Keratinocyte (primary cell): ENCODE results near the gene TMEM234. TPM values are rescaled to one million over a fixed set of nuclear protein-coding genes. Genes with fewer than 3 reads are reported as not detected.

Experiments
- DNase-seq: peaks from one replicate; pipeline ENCODE4 v3.0.0-alpha.2; 2011; ENCODE audit warnings: low read depth, missing footprints, low spot score
- FAIRE-seq: peaks from 2 replicates; lab custom pipeline; 2011; peaks lifted over from hg19 to GRCh38; lab: Jason Lieb, UNC
- H2AFZ ChIP-seq: 2 replicates; pipeline ENCODE4 v1.6.0; 2012; ENCODE audit warnings: low read length, control low read depth, inconsistent platforms; ENCODE audit not compliant: control insufficient read depth
- H3K27ac ChIP-seq: 2 replicates; pipeline ENCODE4 v1.5.1; 2011; ENCODE audit warnings: low read length; ENCODE audit not compliant: control insufficient read depth, insufficient read depth
- H3K27me3 ChIP-seq: 3 replicates; pipeline ENCODE4 v1.6.0; 2011; ENCODE audit warnings: low read length; ENCODE audit not compliant: control insufficient read depth, insufficient read depth; ENCODE audit errors: extremely low read depth
- H3K36me3 ChIP-seq, 2 experiments: 2 replicates in 1 of 2; 3 replicates in 1 of 2; pipeline ENCODE4 v1.5.1; 2011; ENCODE audit warnings: low read length in 2 of 2, mild to moderate bottlenecking in 1 of 2; ENCODE audit not compliant: control insufficient read depth in 2 of 2, insufficient read depth in 2 of 2; ENCODE audit errors: extremely low read depth in 1 of 2
- H3K4me1 ChIP-seq: 3 replicates; pipeline ENCODE4 v1.5.1; 2011; ENCODE audit warnings: low read length; ENCODE audit not compliant: control insufficient read depth, insufficient read depth; ENCODE audit errors: extremely low read depth
- H3K4me2 ChIP-seq: 3 replicates; pipeline ENCODE4 v1.6.0; 2011; ENCODE audit warnings: low read depth, low read length; ENCODE audit not compliant: control insufficient read depth, insufficient read depth; ENCODE audit errors: extremely low read depth
- H3K4me3 ChIP-seq, 3 experiments: fragments of 200-600 bp in 1 of 3; sonication (generic) in 1 of 3; 2 replicates in 2 of 3; 3 replicates in 1 of 3; pipeline ENCODE4 v1.5.1; 2011 to 2016; ENCODE audit warnings: low read length in 3 of 3, mild to moderate bottlenecking in 3 of 3, control low read depth in 2 of 3, inconsistent platforms in 1 of 3, low read depth in 1 of 3, mixed read lengths in 1 of 3, mixed run types in 1 of 3, moderate library complexity in 1 of 3; ENCODE audit not compliant: control insufficient read depth in 2 of 3, insufficient read depth in 2 of 3; ENCODE audit errors: extremely low read depth in 1 of 3
- H3K79me2 ChIP-seq: 2 replicates; pipeline ENCODE4 v1.6.0; 2012; ENCODE audit warnings: low read length; ENCODE audit not compliant: control insufficient read depth, insufficient read depth
- H3K9ac ChIP-seq: 3 replicates; pipeline ENCODE4 v1.6.0; 2011; ENCODE audit warnings: low read length; ENCODE audit not compliant: control insufficient read depth, insufficient read depth; ENCODE audit errors: extremely low read depth
- H3K9me1 ChIP-seq: 3 replicates; pipeline ENCODE4 v1.6.0; 2011; ENCODE audit warnings: low read length; ENCODE audit not compliant: control insufficient read depth, insufficient read depth; ENCODE audit errors: extremely low read depth
- H3K9me3 ChIP-seq: 2 replicates; pipeline ENCODE4 v1.5.1; 2012; ENCODE audit warnings: low read depth, low read length; ENCODE audit not compliant: control insufficient read depth
- H4K20me1 ChIP-seq: 3 replicates; pipeline ENCODE4 v1.6.0; 2011; ENCODE audit warnings: low read length; ENCODE audit not compliant: control insufficient read depth, insufficient read depth; ENCODE audit errors: extremely low read depth
- EZH2 ChIP-seq: IDR thresholded peaks from one replicate; pipeline ENCODE4 v1.6.1; 2012; ENCODE audit warnings: inconsistent platforms, mild to moderate bottlenecking, low read length, moderate library complexity
- dilution Hi-C: fragments of 300-500 bp; cut with MboI; formaldehyde crosslinking; loops from one replicate; pipeline ENCODE4 v1.7.0; 2020; ENCODE audit warnings: low sequenced_read_pairs; ENCODE audit not compliant: extremely low pct_ligation_motif_present
- polyA plus RNA-seq, 5 experiments: library from polyadenylated mRNA; depleted of rRNA in 3 of 5; stranded (reverse) in 3 of 5; stranded (forward) in 1 of 5; unstranded in 1 of 5; fragments of >200 nt; gene quantifications; 1 replicate in 1 of 5; 2 replicates in 3 of 5; 3 replicates in 1 of 5; pipeline versions ENCODE4 v1.2.1 to v1.2.3, GENCODE V29; 2011 to 2012; ENCODE audit warnings: missing spikeins in 2 of 5, low read depth in 1 of 5, low replicate concordance in 1 of 5
- TF ChIP-seq, protein P1 (sequence below), 3 experiments: IDR thresholded peaks in 1 of 3; conservative IDR thresholded peaks in 1 of 3; optimal IDR thresholded peaks in 1 of 3; 2 replicates in 2 of 3; 3 replicates in 1 of 3; pipeline versions ENCODE3 to v1.5.1; 2011; ENCODE audit warnings: low read length in 3 of 3, mild to moderate bottlenecking in 3 of 3, moderate library complexity in 2 of 3, control low read depth in 1 of 3, inconsistent platforms in 1 of 3; ENCODE audit not compliant: insufficient read depth in 2 of 3; ENCODE audit errors: extremely low read depth in 1 of 3

Gene TMEM234
- polyA plus RNA-seq, 1 donor (not counting 4 experiments of a cell fraction or from before 2014, with no cell fraction given): 14.4 TPM

GRCh38 chr1:32182060-32182459 is 40.1 kb downstream of the TMEM234 start:
- Histone ChIP-seq H4K20me1 (peaks cover 4% of the 10 kb centered on the region), H3K9me3 (no peaks in the 10 kb centered on the region), H3K4me1 (peaks cover 19% of the 10 kb centered on the region), H3K27me3 (no peaks in the 10 kb centered on the region), H3K27ac (no peak overlapping the region), H3K9me1 (peaks cover 7% of the 10 kb centered on the region), H3K79me2 (peaks cover 55% of the 10 kb centered on the region), H3K4me3 (peak overlapping the region in 1 of 3 experiments; percentile 26), H3K9ac (no peak overlapping the region), H2AFZ (no peak overlapping the region), H3K4me2 (peak overlapping the region; percentile 87), H3K36me3 (peaks cover 13 to 42% of the 10 kb centered on the region in 2 experiments)
- FAIRE-seq (no peak), DNase-seq (no peak)
- TF ChIP-seq, protein P1, sequence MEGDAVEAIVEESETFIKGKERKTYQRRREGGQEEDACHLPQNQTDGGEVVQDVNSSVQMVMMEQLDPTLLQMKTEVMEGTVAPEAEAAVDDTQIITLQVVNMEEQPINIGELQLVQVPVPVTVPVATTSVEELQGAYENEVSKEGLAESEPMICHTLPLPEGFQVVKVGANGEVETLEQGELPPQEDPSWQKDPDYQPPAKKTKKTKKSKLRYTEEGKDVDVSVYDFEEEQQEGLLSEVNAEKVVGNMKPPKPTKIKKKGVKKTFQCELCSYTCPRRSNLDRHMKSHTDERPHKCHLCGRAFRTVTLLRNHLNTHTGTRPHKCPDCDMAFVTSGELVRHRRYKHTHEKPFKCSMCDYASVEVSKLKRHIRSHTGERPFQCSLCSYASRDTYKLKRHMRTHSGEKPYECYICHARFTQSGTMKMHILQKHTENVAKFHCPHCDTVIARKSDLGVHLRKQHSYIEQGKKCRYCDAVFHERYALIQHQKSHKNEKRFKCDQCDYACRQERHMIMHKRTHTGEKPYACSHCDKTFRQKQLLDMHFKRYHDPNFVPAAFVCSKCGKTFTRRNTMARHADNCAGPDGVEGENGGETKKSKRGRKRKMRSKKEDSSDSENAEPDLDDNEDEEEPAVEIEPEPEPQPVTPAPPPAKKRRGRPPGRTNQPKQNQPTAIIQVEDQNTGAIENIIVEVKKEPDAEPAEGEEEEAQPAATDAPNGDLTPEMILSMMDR (optimal IDR thresholded peaks at IDR 0.05 in 1 of 3, IDR thresholded peaks at IDR 0.05 in 1 of 3, conservative IDR thresholded peaks at IDR 0.05 in 1 of 3; ENCODE audit: extremely low read depth in 1 of 3, insufficient read depth in 2 of 3, low read length in 3 of 3): no peak
- TF ChIP-seq EZH2: no peak
- dilution Hi-C loops: no loop called here

- no peaks in the 10 kb centered on the region for H3K9me3 ChIP-seq
- no peaks in the 10 kb centered on the region for H3K27me3 ChIP-seq
- FAIRE-seq (no peak), DNase-seq (no peak)
- H2AFZ ChIP-seq: no peak overlapping the region
- H3K79me2 ChIP-seq: peaks cover 53% of the 10 kb centered on the region
- peak overlapping the region in 2 of 3 experiments; percentile 70 to 95 for H3K4me3 ChIP-seq
- H4K20me1 ChIP-seq: peaks cover 4% of the 10 kb centered on the region
- H3K4me2 ChIP-seq: peak overlapping the region; percentile 87
- dilution Hi-C loops: no loop called here
- no peak overlapping the region for H3K27ac ChIP-seq
- H3K36me3 ChIP-seq: peaks cover 13 to 39% of the 10 kb centered on the region in 2 experiments
- H3K9me1 ChIP-seq: peaks cover 7% of the 10 kb centered on the region
- peaks cover 19% of the 10 kb centered on the region for H3K4me1 ChIP-seq
- H3K9ac ChIP-seq: no peak overlapping the region
- no peak for TF ChIP-seq EZH2
- TF ChIP-seq, protein P1 (optimal IDR thresholded peaks at IDR 0.05 in 1 of 3, IDR thresholded peaks at IDR 0.05 in 1 of 3, conservative IDR thresholded peaks at IDR 0.05 in 1 of 3; ENCODE audit: extremely low read depth in 1 of 3, insufficient read depth in 2 of 3, low read length in 3 of 3): no peak
These were observed 40.6 kb downstream of the TMEM234 start for GRCh38 chr1:32181563-32181962.
